HEK293 (cell line): ENCODE measurements around the gene ERF.

ENCODE experiments used
- KLF9 ChIP-seq: fragments of 450-650 bp; formaldehyde crosslinking; IDR thresholded peaks from 2 replicates; pipeline ENCODE4 v1.5.1; 2016; ENCODE audit warnings: missing biosample characterization, missing genetic modification characterization, low read depth
- RBAK ChIP-seq: fragments of 450-650 bp; formaldehyde crosslinking; IDR thresholded peaks from 2 replicates; pipeline ENCODE4 v1.5.1; 2016; ENCODE audit warnings: missing biosample characterization, missing genetic modification characterization
- YY1 ChIP-seq: fragments of 450-650 bp; formaldehyde crosslinking; IDR thresholded peaks from 2 replicates; pipeline ENCODE4 v1.5.1; 2018; ENCODE audit warnings: missing biosample characterization, missing genetic modification characterization
- ZBTB1 ChIP-seq: fragments of 450-650 bp; formaldehyde crosslinking; IDR thresholded peaks from 2 replicates; pipeline ENCODE4 v1.5.1; 2016; ENCODE audit warnings: missing biosample characterization, missing genetic modification characterization
- ZBTB48 ChIP-seq: fragments of 450-650 bp; formaldehyde crosslinking; IDR thresholded peaks from 2 replicates; pipeline ENCODE4 v1.5.1; 2016; ENCODE audit warnings: missing biosample characterization, missing genetic modification characterization
- ZBTB7A ChIP-seq: fragments of 450-650 bp; formaldehyde crosslinking; IDR thresholded peaks from 2 replicates; pipeline ENCODE4 v1.5.1; 2016; ENCODE audit warnings: low read depth, missing biosample characterization, missing genetic modification characterization
- ZBTB8A ChIP-seq: fragments of 450-650 bp; formaldehyde crosslinking; IDR thresholded peaks from 2 replicates; pipeline ENCODE4 v1.5.1; 2016; ENCODE audit warnings: missing biosample characterization, missing genetic modification characterization
- ZNF10 ChIP-seq: fragments of 450-650 bp; formaldehyde crosslinking; IDR thresholded peaks from 2 replicates; pipeline ENCODE4 v1.5.1; 2017; ENCODE audit warnings: missing biosample characterization, missing genetic modification characterization
- ZNF169 ChIP-seq: fragments of 450-650 bp; formaldehyde crosslinking; IDR thresholded peaks from 2 replicates; pipeline ENCODE4 v1.5.1; 2016; ENCODE audit warnings: missing biosample characterization, missing genetic modification characterization
- ZNF175 ChIP-seq: fragments of 450-650 bp; formaldehyde crosslinking; IDR thresholded peaks from 2 replicates; pipeline ENCODE4 v1.5.1; 2016; ENCODE audit warnings: missing biosample characterization, missing genetic modification characterization
- ZNF2 ChIP-seq: fragments of 450-650 bp; formaldehyde crosslinking; IDR thresholded peaks from 2 replicates; pipeline ENCODE4 v1.5.1; 2016; ENCODE audit warnings: missing biosample characterization, missing genetic modification characterization
- ZNF324 ChIP-seq: fragments of 450-650 bp; formaldehyde crosslinking; IDR thresholded peaks from 2 replicates; pipeline ENCODE4 v1.5.1; 2016; ENCODE audit warnings: missing biosample characterization, missing genetic modification characterization
- ZNF335 ChIP-seq: fragments of 450-650 bp; formaldehyde crosslinking; conservative IDR thresholded peaks from 2 replicates; pipeline ENCODE4 v1.5.1; 2016; ENCODE audit warnings: missing biosample characterization, missing genetic modification characterization
- ZNF341 ChIP-seq: fragments of 450-650 bp; formaldehyde crosslinking; IDR thresholded peaks from 2 replicates; pipeline ENCODE4; 2016; ENCODE audit warnings: low read depth, missing biosample characterization, missing genetic modification characterization
- ZNF404 ChIP-seq: fragments of 450-650 bp; formaldehyde crosslinking; IDR thresholded peaks from 2 replicates; pipeline ENCODE4 v1.5.1; 2017; ENCODE audit warnings: missing biosample characterization, missing genetic modification characterization
- ZNF548 ChIP-seq: fragments of 450-650 bp; formaldehyde crosslinking; IDR thresholded peaks from 2 replicates; pipeline ENCODE4 v1.5.1; 2016; ENCODE audit warnings: missing biosample characterization, missing genetic modification characterization
- ZNF555 ChIP-seq: fragments of 450-650 bp; formaldehyde crosslinking; conservative IDR thresholded peaks from 2 replicates; pipeline ENCODE4 v1.5.1; 2017; ENCODE audit warnings: missing biosample characterization, mild to moderate bottlenecking, missing genetic modification characterization, inconsistent platforms
- ZNF558 ChIP-seq: fragments of 450-650 bp; formaldehyde crosslinking; IDR thresholded peaks from 2 replicates; pipeline ENCODE4 v1.5.1; 2016; ENCODE audit warnings: missing biosample characterization, missing genetic modification characterization
- ZNF585B ChIP-seq: fragments of 450-650 bp; formaldehyde crosslinking; IDR thresholded peaks from 2 replicates; pipeline ENCODE4 v1.5.1; 2016; ENCODE audit warnings: missing biosample characterization, missing genetic modification characterization
- ZNF621 ChIP-seq: fragments of 450-650 bp; formaldehyde crosslinking; IDR thresholded peaks from 2 replicates; pipeline ENCODE4 v1.5.1; 2017; ENCODE audit warnings: missing biosample characterization, missing genetic modification characterization
- ZNF624 ChIP-seq: fragments of 450-650 bp; formaldehyde crosslinking; IDR thresholded peaks from 2 replicates; pipeline ENCODE4 v1.5.1; 2017; ENCODE audit warnings: missing biosample characterization, missing genetic modification characterization
- ZNF658 ChIP-seq: fragments of 450-650 bp; formaldehyde crosslinking; IDR thresholded peaks from 2 replicates; pipeline ENCODE4; 2016; ENCODE audit warnings: missing biosample characterization, missing genetic modification characterization
- ZNF843 ChIP-seq: fragments of 450-650 bp; formaldehyde crosslinking; IDR thresholded peaks from 2 replicates; pipeline ENCODE4 v1.5.1; 2016; ENCODE audit warnings: missing biosample characterization, missing genetic modification characterization
- TF ChIP-seq, protein P1 (sequence below): fragments of 450-650 bp; formaldehyde crosslinking; IDR thresholded peaks from 2 replicates; pipeline ENCODE4 v1.5.1; 2016; ENCODE audit warnings: missing biosample characterization, missing genetic modification characterization
- TF ChIP-seq, protein P2 (sequence below): fragments of 450-650 bp; formaldehyde crosslinking; IDR thresholded peaks from 2 replicates; pipeline ENCODE4 v1.5.1; 2016; ENCODE audit warnings: missing biosample characterization, missing genetic modification characterization
- TF ChIP-seq, protein P3 (sequence below): fragments of 450-650 bp; IDR thresholded peaks from 2 replicates; pipeline ENCODE4 v1.5.1; 2018; ENCODE audit warnings: missing biosample characterization, missing genetic modification characterization
- TF ChIP-seq, protein P4 (sequence below): fragments of 450-650 bp; formaldehyde crosslinking; IDR thresholded peaks from 2 replicates; pipeline ENCODE4 v1.5.1; 2016; ENCODE audit warnings: missing biosample characterization, missing genetic modification characterization
- TF ChIP-seq, protein P5 (sequence below): fragments of 450-650 bp; formaldehyde crosslinking; IDR thresholded peaks from 2 replicates; pipeline ENCODE4 v1.5.1; 2017; ENCODE audit warnings: missing biosample characterization, missing genetic modification characterization
- TF ChIP-seq, protein P6 (sequence below): fragments of 450-650 bp; formaldehyde crosslinking; IDR thresholded peaks from 2 replicates; pipeline ENCODE4 v1.5.1; 2016; ENCODE audit warnings: missing biosample characterization, missing genetic modification characterization, borderline replicate concordance
- TF ChIP-seq, protein P7 (sequence below): fragments of 450-650 bp; formaldehyde crosslinking; optimal IDR thresholded peaks from 2 replicates; pipeline ENCODE3; 2016; ENCODE audit warnings: missing biosample characterization, mild to moderate bottlenecking, missing genetic modification characterization

ERF gene

DNA sequence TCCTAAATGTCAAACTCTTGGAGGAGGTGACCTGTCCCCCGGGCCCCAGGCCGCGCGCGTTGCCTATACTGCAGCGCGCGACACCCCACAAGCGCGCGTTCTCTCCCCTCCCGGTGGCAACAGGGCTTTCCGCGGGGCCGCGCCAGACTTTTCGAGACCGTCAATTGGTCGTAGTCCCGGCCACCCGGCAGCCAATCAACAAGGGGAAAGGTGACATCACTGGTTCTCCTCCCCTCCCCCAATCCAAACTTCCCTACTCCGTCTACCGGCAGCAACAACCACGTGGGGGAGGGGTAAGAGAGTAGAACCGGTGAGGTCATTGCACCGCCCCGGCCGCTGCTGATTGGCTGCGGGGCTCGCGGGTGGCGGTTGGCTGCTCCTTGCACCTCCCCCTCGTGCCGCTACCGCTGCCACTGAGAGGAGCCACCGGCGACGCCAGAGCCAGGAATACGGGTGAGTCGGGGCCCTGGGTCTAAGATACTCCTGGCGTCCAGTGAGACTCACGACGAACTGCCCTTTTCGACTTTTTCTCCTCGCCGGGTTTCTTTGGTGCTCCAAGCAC is 13.3 kb upstream of the ERF start (continued):
- TF ChIP-seq, protein P1, sequence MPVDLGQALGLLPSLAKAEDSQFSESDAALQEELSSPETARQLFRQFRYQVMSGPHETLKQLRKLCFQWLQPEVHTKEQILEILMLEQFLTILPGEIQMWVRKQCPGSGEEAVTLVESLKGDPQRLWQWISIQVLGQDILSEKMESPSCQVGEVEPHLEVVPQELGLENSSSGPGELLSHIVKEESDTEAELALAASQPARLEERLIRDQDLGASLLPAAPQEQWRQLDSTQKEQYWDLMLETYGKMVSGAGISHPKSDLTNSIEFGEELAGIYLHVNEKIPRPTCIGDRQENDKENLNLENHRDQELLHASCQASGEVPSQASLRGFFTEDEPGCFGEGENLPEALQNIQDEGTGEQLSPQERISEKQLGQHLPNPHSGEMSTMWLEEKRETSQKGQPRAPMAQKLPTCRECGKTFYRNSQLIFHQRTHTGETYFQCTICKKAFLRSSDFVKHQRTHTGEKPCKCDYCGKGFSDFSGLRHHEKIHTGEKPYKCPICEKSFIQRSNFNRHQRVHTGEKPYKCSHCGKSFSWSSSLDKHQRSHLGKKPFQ (tag by site-specific recombination) = no peak
- TF ChIP-seq ZNF10 (tag by site-specific recombination) (no peak), ZNF621 (tag by site-specific recombination) (no peak), KLF9 (tag by site-specific recombination) (peak; percentile 4; the same call in 1 of the 2 replicates), ZNF175 (tag by site-specific recombination) (no peak), ZNF169 (tag by site-specific recombination) (no peak), ZNF658 (tag by site-specific recombination) (no peak), ZNF2 (tag by site-specific recombination) (no peak; the same call in 1 of the 2 replicates), ZNF555 (tag by site-specific recombination) (no peak), ZBTB7A (no peak), ZNF548 (peak; percentile 89), ZNF624 (tag by site-specific recombination) (no peak), ZNF558 (tag by site-specific recombination) (no peak; the same call in 1 of the 2 replicates), ZBTB1 (tag by site-specific recombination) (no peak), ZNF341 (tag by site-specific recombination) (peak; percentile 100), ZBTB8A (tag by site-specific recombination) (peak; percentile 36; the same call in 1 of the 2 replicates), ZNF585B (tag by site-specific recombination) (no peak), ZNF324 (tag by site-specific recombination) (peak; percentile 93), ZNF404 (no peak), YY1 (tag by site-specific recombination) (no peak), RBAK (no peak), ZNF843 (peak; percentile 92), ZBTB48 (no peak), ZNF335 (tag by site-specific recombination) (peak; percentile 100)
- TF ChIP-seq, protein P2, sequence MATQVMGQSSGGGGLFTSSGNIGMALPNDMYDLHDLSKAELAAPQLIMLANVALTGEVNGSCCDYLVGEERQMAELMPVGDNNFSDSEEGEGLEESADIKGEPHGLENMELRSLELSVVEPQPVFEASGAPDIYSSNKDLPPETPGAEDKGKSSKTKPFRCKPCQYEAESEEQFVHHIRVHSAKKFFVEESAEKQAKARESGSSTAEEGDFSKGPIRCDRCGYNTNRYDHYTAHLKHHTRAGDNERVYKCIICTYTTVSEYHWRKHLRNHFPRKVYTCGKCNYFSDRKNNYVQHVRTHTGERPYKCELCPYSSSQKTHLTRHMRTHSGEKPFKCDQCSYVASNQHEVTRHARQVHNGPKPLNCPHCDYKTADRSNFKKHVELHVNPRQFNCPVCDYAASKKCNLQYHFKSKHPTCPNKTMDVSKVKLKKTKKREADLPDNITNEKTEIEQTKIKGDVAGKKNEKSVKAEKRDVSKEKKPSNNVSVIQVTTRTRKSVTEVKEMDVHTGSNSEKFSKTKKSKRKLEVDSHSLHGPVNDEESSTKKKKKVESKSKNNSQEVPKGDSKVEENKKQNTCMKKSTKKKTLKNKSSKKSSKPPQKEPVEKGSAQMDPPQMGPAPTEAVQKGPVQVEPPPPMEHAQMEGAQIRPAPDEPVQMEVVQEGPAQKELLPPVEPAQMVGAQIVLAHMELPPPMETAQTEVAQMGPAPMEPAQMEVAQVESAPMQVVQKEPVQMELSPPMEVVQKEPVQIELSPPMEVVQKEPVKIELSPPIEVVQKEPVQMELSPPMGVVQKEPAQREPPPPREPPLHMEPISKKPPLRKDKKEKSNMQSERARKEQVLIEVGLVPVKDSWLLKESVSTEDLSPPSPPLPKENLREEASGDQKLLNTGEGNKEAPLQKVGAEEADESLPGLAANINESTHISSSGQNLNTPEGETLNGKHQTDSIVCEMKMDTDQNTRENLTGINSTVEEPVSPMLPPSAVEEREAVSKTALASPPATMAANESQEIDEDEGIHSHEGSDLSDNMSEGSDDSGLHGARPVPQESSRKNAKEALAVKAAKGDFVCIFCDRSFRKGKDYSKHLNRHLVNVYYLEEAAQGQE (tag by site-specific recombination) = no peak
- TF ChIP-seq, protein P3, sequence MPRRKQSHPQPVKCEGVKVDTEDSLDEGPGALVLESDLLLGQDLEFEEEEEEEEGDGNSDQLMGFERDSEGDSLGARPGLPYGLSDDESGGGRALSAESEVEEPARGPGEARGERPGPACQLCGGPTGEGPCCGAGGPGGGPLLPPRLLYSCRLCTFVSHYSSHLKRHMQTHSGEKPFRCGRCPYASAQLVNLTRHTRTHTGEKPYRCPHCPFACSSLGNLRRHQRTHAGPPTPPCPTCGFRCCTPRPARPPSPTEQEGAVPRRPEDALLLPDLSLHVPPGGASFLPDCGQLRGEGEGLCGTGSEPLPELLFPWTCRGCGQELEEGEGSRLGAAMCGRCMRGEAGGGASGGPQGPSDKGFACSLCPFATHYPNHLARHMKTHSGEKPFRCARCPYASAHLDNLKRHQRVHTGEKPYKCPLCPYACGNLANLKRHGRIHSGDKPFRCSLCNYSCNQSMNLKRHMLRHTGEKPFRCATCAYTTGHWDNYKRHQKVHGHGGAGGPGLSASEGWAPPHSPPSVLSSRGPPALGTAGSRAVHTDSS (tag by site-specific recombination) = no peak
- TF ChIP-seq, protein P4, sequence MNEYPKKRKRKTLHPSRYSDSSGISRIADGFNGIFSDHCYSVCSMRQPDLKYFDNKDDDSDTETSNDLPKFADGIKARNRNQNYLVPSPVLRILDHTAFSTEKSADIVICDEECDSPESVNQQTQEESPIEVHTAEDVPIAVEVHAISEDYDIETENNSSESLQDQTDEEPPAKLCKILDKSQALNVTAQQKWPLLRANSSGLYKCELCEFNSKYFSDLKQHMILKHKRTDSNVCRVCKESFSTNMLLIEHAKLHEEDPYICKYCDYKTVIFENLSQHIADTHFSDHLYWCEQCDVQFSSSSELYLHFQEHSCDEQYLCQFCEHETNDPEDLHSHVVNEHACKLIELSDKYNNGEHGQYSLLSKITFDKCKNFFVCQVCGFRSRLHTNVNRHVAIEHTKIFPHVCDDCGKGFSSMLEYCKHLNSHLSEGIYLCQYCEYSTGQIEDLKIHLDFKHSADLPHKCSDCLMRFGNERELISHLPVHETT (tag by site-specific recombination) = peak; percentile 79; the same call in 1 of the 2 replicates
- TF ChIP-seq, protein P5, sequence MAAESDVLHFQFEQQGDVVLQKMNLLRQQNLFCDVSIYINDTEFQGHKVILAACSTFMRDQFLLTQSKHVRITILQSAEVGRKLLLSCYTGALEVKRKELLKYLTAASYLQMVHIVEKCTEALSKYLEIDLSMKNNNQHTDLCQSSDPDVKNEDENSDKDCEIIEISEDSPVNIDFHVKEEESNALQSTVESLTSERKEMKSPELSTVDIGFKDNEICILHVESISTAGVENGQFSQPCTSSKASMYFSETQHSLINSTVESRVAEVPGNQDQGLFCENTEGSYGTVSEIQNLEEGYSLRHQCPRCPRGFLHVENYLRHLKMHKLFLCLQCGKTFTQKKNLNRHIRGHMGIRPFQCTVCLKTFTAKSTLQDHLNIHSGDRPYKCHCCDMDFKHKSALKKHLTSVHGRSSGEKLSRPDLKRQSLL (tag by site-specific recombination) = no peak
- TF ChIP-seq, protein P6, sequence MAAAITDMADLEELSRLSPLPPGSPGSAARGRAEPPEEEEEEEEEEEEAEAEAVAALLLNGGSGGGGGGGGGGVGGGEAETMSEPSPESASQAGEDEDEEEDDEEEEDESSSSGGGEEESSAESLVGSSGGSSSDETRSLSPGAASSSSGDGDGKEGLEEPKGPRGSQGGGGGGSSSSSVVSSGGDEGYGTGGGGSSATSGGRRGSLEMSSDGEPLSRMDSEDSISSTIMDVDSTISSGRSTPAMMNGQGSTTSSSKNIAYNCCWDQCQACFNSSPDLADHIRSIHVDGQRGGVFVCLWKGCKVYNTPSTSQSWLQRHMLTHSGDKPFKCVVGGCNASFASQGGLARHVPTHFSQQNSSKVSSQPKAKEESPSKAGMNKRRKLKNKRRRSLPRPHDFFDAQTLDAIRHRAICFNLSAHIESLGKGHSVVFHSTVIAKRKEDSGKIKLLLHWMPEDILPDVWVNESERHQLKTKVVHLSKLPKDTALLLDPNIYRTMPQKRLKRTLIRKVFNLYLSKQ (tag by site-specific recombination) = no peak
- TF ChIP-seq, protein P7, sequence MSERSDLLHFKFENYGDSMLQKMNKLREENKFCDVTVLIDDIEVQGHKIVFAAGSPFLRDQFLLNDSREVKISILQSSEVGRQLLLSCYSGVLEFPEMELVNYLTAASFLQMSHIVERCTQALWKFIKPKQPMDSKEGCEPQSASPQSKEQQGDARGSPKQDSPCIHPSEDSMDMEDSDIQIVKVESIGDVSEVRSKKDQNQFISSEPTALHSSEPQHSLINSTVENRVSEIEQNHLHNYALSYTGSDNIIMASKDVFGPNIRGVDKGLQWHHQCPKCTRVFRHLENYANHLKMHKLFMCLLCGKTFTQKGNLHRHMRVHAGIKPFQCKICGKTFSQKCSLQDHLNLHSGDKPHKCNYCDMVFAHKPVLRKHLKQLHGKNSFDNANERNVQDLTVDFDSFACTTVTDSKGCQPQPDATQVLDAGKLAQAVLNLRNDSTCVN (tag by site-specific recombination) = peak; percentile 98
